Spleen (tissue), 7 donors: ENCODE data around the gene NFIA.

Experiments used
- CTCF ChIP-seq, 11 experiments: fragments of 200-600 bp in 7 of 11; fragments of 450-650 bp in 4 of 11; sonication (generic) in 4 of 11; IDR thresholded peaks in 8 of 11; conservative IDR thresholded peaks in 3 of 11; 1 replicate in 7 of 11; 2 replicates in 4 of 11; pipeline versions ENCODE4 v1.4.0 to v1.8.0; 2016 to 2021; ENCODE audit warnings: antibody characterized with exemption in 11 of 11, inconsistent platforms in 4 of 11, mild to moderate bottlenecking in 1 of 11
- POLR2AphosphoS5 ChIP-seq, 3 donors: sonication (generic); formaldehyde crosslinking; IDR thresholded peaks; one replicate each; pipeline ENCODE4 v1.5.1; 2017; ENCODE audit warnings: antibody characterized with exemption in 3 of 3
- donor health status: DM: no; HTN: no; CAD: no; lungs with moderate emphysema.
- donor health status: DM: no; HTN: no; CAD: no.
- donor health status: DM: no; HTN: no; CAD: no.

- TF ChIP-seq CTCF (IDR thresholded peaks at IDR 0.05 in 8 of 11, conservative IDR thresholded peaks at IDR 0.05 in 3 of 11) (no peak), POLR2AphosphoS5 (IDR thresholded peaks at IDR 0.05) (no peak)
Observed at GRCh38 chr1:61432616-61433388, 350.4 kb downstream of the NFIA start.
